Endothelial cell of umbilical vein (primary cell): Measurements from ENCODE around the gene ELP4. TPM values are rescaled to one million over a fixed set of nuclear protein-coding genes. Genes with fewer than 3 reads are reported as not detected.

ENCODE experiments used
- BruUV-seq: library from RNA; stranded (reverse); fragments of 400-500 nt; replicated peaks from 2 replicates; lab custom pipeline; 2021; lab: Mats Ljungman, UMichigan
- CTCF ChIA-PET: fragments of 300-600, 350-600 bp; sonication (Branson Sonifier 250); formaldehyde crosslinking; loops from one replicate; lab custom pipeline; 2021; ENCODE audit warnings: antibody characterized with exemption, inconsistent platforms; lab: Charles Lee
- POLR2A ChIA-PET: fragments of 300-600, 350-600 bp; sonication (Branson Sonifier 250); formaldehyde crosslinking; loops from one replicate; lab custom pipeline; 2021; ENCODE audit warnings: antibody characterized with exemption, inconsistent platforms; lab: Charles Lee
- DNase-seq: peaks from one replicate; pipeline ENCODE4 v3.0.0-alpha.2; 2011; ENCODE audit warnings: low read depth, low spot score
- FAIRE-seq: peaks from 2 replicates; lab custom pipeline; 2011; peaks lifted over from hg19 to GRCh38; lab: Jason Lieb, UNC
- H2AFZ ChIP-seq: 2 replicates; pipeline ENCODE4 v1.6.0; 2012; ENCODE audit warnings: low read depth, low read length, control low read depth, inconsistent platforms
- H3K27ac ChIP-seq: 2 replicates; pipeline ENCODE4 v1.5.1; 2011; ENCODE audit warnings: low read depth, mild to moderate bottlenecking, control low read depth, low read length, moderate library complexity; ENCODE audit not compliant: insufficient read depth
- H3K27me3 ChIP-seq, 2 experiments: 2 replicates each; pipeline versions ENCODE4 v1.6.0 to v1.6.1; 2011; ENCODE audit warnings: low read length in 2 of 2, mixed read lengths in 1 of 2; ENCODE audit not compliant: control insufficient read depth in 2 of 2, insufficient read depth in 2 of 2
- H3K36me3 ChIP-seq, 2 experiments: 2 replicates in 1 of 2; 3 replicates in 1 of 2; pipeline ENCODE4 v1.5.1; 2011; ENCODE audit warnings: low read length in 2 of 2, mild to moderate bottlenecking in 1 of 2, moderate library complexity in 1 of 2; ENCODE audit not compliant: control insufficient read depth in 2 of 2, insufficient read depth in 2 of 2; ENCODE audit errors: extremely low read depth in 1 of 2
- H3K4me1 ChIP-seq: 3 replicates; pipeline ENCODE4 v1.5.1; 2011; ENCODE audit warnings: mild to moderate bottlenecking, low read length; ENCODE audit not compliant: control insufficient read depth, insufficient read depth; ENCODE audit errors: extremely low read depth
- H3K4me2 ChIP-seq: 2 replicates; pipeline ENCODE4 v1.6.1; 2011; ENCODE audit warnings: low read length, control low read depth, mixed read lengths; ENCODE audit not compliant: insufficient read depth
- H3K4me3 ChIP-seq, 3 experiments: fragments of 200-600 bp in 1 of 3; sonication (generic), shearing (Covaris generic) in 1 of 3; replicated peaks in 1 of 3; 2 replicates each; pipeline ENCODE4 v1.5.1; 2011 to 2016; ENCODE audit warnings: control low read depth in 3 of 3, low read length in 3 of 3, mild to moderate bottlenecking in 2 of 3, inconsistent platforms in 1 of 3, low read depth in 1 of 3, moderate library complexity in 1 of 3; ENCODE audit not compliant: insufficient read depth in 1 of 3
- H3K79me2 ChIP-seq: 2 replicates; pipeline ENCODE4 v1.6.0; 2012; ENCODE audit warnings: low read length, inconsistent platforms; ENCODE audit not compliant: control insufficient read depth, insufficient read depth
- H3K9ac ChIP-seq: replicated peaks from 2 replicates; pipeline ENCODE3; 2011; ENCODE audit warnings: low read length, control low read depth; ENCODE audit not compliant: insufficient read depth; ENCODE audit errors: extremely low read depth
- H3K9me1 ChIP-seq: replicated peaks from 3 replicates; pipeline ENCODE4 v1.6.0; 2011; ENCODE audit warnings: mild to moderate bottlenecking, low read length; ENCODE audit not compliant: control insufficient read depth, insufficient read depth; ENCODE audit errors: extremely low read depth
- H3K9me3 ChIP-seq: replicated peaks from 2 replicates; pipeline ENCODE4 v1.5.1; 2012; ENCODE audit warnings: low read length, inconsistent platforms; ENCODE audit not compliant: control insufficient read depth, insufficient read depth
- H4K20me1 ChIP-seq: replicated peaks from 2 replicates; pipeline ENCODE3; 2011; ENCODE audit warnings: mild to moderate bottlenecking, low read length; ENCODE audit not compliant: control insufficient read depth, insufficient read depth; ENCODE audit errors: extremely low read depth
- CTCF ChIP-seq, 2 donors: IDR thresholded peaks; 1 replicate in 1 of 2; 2 replicates in 1 of 2; pipeline ENCODE4 v1.5.1; 2011; ENCODE audit warnings: low read length in 2 of 2, mild to moderate bottlenecking in 2 of 2, moderate library complexity in 2 of 2, control low read depth in 1 of 2, inconsistent platforms in 1 of 2, low read depth in 1 of 2; ENCODE audit not compliant: insufficient read depth in 1 of 2; ENCODE audit errors: extremely low read depth in 1 of 2
- FOS ChIP-seq: IDR thresholded peaks from 2 replicates; pipeline ENCODE4 v1.6.1; 2011; ENCODE audit warnings: mild to moderate bottlenecking, low read length, moderate library complexity, borderline replicate concordance; ENCODE audit not compliant: insufficient read depth
- GATA2 ChIP-seq: IDR thresholded peaks from 2 replicates; pipeline ENCODE4 v1.7.0; 2011; ENCODE audit warnings: low read depth, mild to moderate bottlenecking, moderate library complexity, mixed read lengths, low read length; ENCODE audit not compliant: insufficient read length, insufficient read depth
- JUN ChIP-seq: IDR thresholded peaks from 2 replicates; pipeline ENCODE4 v1.6.1; 2011; ENCODE audit warnings: borderline replicate concordance, low read depth; ENCODE audit not compliant: insufficient read length, insufficient read depth
- MAX ChIP-seq: IDR thresholded peaks from 2 replicates; pipeline ENCODE4 v1.6.1; 2011; ENCODE audit not compliant: insufficient read depth, insufficient read length
- MYC ChIP-seq: IDR thresholded peaks from one replicate; pipeline ENCODE4 v1.6.1; 2011; ENCODE audit warnings: mild to moderate bottlenecking, low read depth, low read length
- POLR2AphosphoS5 ChIP-seq: IDR thresholded peaks from 2 replicates; pipeline ENCODE4 v1.6.1; 2012; ENCODE audit warnings: low read depth, mild to moderate bottlenecking, control low read depth, low read length, moderate library complexity; ENCODE audit not compliant: insufficient read depth
- dilution Hi-C: fragments of 300-500 bp; cut with MboI; formaldehyde crosslinking; loops from one replicate; pipeline ENCODE4 v1.15.0; 2019; ENCODE audit warnings: low sequenced_read_pairs; ENCODE audit not compliant: extremely low pct_ligation_motif_present
- intact Hi-C: fragments of 100-400 bp; cut with micrococcal nuclease; formaldehyde crosslinking; loops from one replicate; pipeline ENCODE4 v1.10.0; 2022
- polyA plus RNA-seq, 4 experiments: library from polyadenylated mRNA; depleted of rRNA in 3 of 4; stranded (reverse) in 3 of 4; unstranded in 1 of 4; fragments of >200 nt; gene quantifications; 2 replicates each; pipeline versions ENCODE4 v1.2.1 to v1.2.3, GENCODE V29; 2011 to 2012; ENCODE audit warnings: missing spikeins in 1 of 4
- total RNA-seq: library from RNA; stranded (reverse); gene quantifications from 2 replicates; pipeline ENCODE4 v1.2.3, GENCODE V29; 2021

Gene ELP4
- total and polyA plus RNA-seq, 2 donors (not counting 3 experiments of a cell fraction or from before 2014, with no cell fraction given), result 11.6 to 16.3 TPM

DNA sequence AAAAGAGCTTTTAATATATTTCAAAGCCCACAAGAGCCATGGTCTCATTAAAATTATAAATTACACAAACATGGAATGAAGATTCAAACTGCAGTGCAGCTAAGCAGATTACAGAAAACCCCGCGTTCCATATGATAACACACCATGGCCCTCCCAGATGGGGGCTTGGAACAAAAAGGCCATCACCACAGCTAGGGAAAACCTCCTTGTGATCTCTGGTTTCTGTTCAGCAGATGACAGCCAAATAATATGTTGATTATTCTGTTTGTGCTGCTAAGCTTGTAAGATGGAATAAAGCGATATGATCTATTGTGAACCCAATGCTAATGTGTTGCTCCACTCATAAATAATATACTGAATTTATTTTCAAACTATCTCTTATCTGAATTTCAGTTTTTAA lies 28.6 kb upstream of the ELP4 start:
- no peak for TF ChIP-seq MYC
- no peak for TF ChIP-seq MAX
- no peak for TF ChIP-seq POLR2AphosphoS5
- TF ChIP-seq JUN, result no peak
- intact Hi-C loops (no loop called here), dilution Hi-C loops (no loop called here)
- Histone ChIP-seq H3K9ac (no peak overlapping the region), H3K27me3 (no peaks in the 10 kb centered on the region), H3K4me3 (no peak overlapping the region), H3K27ac (no peak overlapping the region), H3K36me3 (no peaks in the 10 kb centered on the region), H3K9me1 (no peaks in the 10 kb centered on the region), H3K4me2 (no peak overlapping the region), H3K79me2 (peaks cover 2% of the 10 kb centered on the region), H3K4me1 (no peaks in the 10 kb centered on the region), H4K20me1 (no peaks in the 10 kb centered on the region), H3K9me3 (no peaks in the 10 kb centered on the region), H2AFZ (no peak overlapping the region)
- FAIRE-seq (no peak), DNase-seq (no peak)
- CTCF ChIA-PET, result interaction anchor here (2.2 kb wide), 1 partner anchor 389 kb away, joined by 4 read pairs; no protein-coding TSS in a partner anchor
- no TSS peak for BruUV-seq
- POLR2A ChIA-PET, result no interaction called here

DNA sequence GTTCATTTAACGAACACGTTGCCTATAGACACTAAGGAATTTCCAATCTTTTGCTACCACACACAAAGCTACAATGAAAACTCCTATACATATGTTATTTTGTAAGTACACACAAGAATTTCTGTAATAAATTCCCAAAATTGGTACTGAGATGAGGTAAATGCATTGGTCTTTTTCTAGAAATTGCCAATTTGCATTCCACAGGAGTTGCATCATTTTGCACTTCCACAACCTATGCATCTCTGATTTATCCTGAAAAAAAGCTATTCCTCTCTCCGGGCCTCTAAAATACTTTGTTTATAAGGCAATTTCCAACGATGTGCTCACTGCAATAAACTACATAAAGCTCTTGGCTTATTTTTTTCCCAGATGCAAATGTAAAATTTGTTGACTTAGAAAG lies 25.1 kb upstream of the ELP4 start:
- dilution Hi-C loops (no loop called here), intact Hi-C loops (no loop called here)
- ChIA-PET CTCF (interaction anchor here (1.1 to 3.0 kb wide), 6 partner anchors 19 to 523 kb away, joined by 3 to 13 read pairs (median 4); no protein-coding TSS in a partner anchor), POLR2A (interaction anchor here (0.6 kb wide), 1 partner anchor 618 kb away, joined by 3 read pairs; no protein-coding TSS in a partner anchor)
- DNase-seq (no peak), FAIRE-seq (no peak)
- no peak overlapping the region for H2AFZ ChIP-seq
- BruUV-seq, result no TSS peak
- no peaks in the 10 kb centered on the region for H3K27me3 ChIP-seq
- no peak overlapping the region for H3K4me3 ChIP-seq
- no peaks in the 10 kb centered on the region for H3K36me3 ChIP-seq
- H4K20me1 ChIP-seq, result no peaks in the 10 kb centered on the region
- no peaks in the 10 kb centered on the region for H3K9me3 ChIP-seq
- peaks cover 2% of the 10 kb centered on the region for H3K79me2 ChIP-seq
- TF ChIP-seq GATA2 (no peak), CTCF (IDR thresholded peaks at IDR 0.05; ENCODE audit: extremely low read depth in 1 of 2, insufficient read depth in 1 of 2, low read depth in 1 of 2, low read length in 2 of 2) (no peak), FOS (no peak)
- H3K9ac ChIP-seq, result no peak overlapping the region
- no peak overlapping the region for H3K4me2 ChIP-seq
- H3K9me1 ChIP-seq, result no peaks in the 10 kb centered on the region
- H3K4me1 ChIP-seq, result no peaks in the 10 kb centered on the region
- no peak overlapping the region for H3K27ac ChIP-seq
